HepG2 (cell line): ENCODE results near the gene KCNH6.

Experiments
- HDAC6 ChIP-seq: fragments of 200-600 bp; sonication (generic); IDR thresholded peaks from 2 replicates; pipeline ENCODE4 v1.7.0; 2017; ENCODE audit warnings: mild to moderate bottlenecking, antibody characterized with exemption, low read length, low read depth
- ZNF652 ChIP-seq: IDR thresholded peaks from 2 replicates; pipeline ENCODE4 v1.6.1; 2016; ENCODE audit warnings: low read depth, borderline replicate concordance

- TF ChIP-seq ZNF652 (CRISPR knock-in tag) = no peak
- TF ChIP-seq HDAC6 = no peak
Observed at GRCh38 chr17:63489291-63489690, 33.9 kb upstream of the KCNH6 start.
